IMR-90 (cell line): ENCODE results near the gene TOP2A. TPM values are rescaled to one million over a fixed set of nuclear protein-coding genes. Genes with fewer than 3 reads are reported as not detected.

ENCODE experiments used
- ATAC-seq: fragments of 200-7000 bp; cut with Tn5 transposase; 2 replicates; pipeline ENCODE4 v1.9.1; 2020; ENCODE audit warnings: low read depth, mild to moderate bottlenecking, moderate library complexity
- BruUV-seq: library from RNA; stranded (reverse); fragments of 400-500 nt; replicated peaks from 2 replicates; lab custom pipeline; 2021; lab: Mats Ljungman, UMichigan
- CTCF ChIA-PET: fragments of 300-600 bp; formaldehyde crosslinking; extraction: SDS; loops from one replicate; lab custom pipeline; 2021; ENCODE audit warnings: antibody characterized with exemption; lab: Yijun Ruan, JAX
- POLR2A ChIA-PET: fragments of 300-600 bp; sonication (Branson Sonifier 250); formaldehyde crosslinking; loops from one replicate; lab custom pipeline; 2022; ENCODE audit warnings: antibody characterized with exemption; ENCODE audit not compliant: unreplicated experiment; lab: Charles Lee
- DNase-seq: peaks from one replicate; pipeline ENCODE4 v3.0.0; 2013
- H2AFZ ChIP-seq: replicated peaks from 2 replicates; pipeline ENCODE3; 2013; ENCODE audit warnings: low read length, mild to moderate bottlenecking; ENCODE audit not compliant: poor library complexity
- H2AK5ac ChIP-seq: 2 replicates; pipeline ENCODE4 v1.6.1; 2013; ENCODE audit warnings: low read depth, low read length, inconsistent platforms
- H2AK9ac ChIP-seq: replicated peaks from 2 replicates; pipeline ENCODE3; 2013; ENCODE audit warnings: mild to moderate bottlenecking, low read depth, low read length, moderate library complexity; ENCODE audit not compliant: poor library complexity
- H2BK120ac ChIP-seq: 2 replicates; pipeline ENCODE4 v1.6.1; 2013; ENCODE audit warnings: low read depth, low read length, inconsistent platforms
- H2BK15ac ChIP-seq: 3 replicates; pipeline ENCODE4 v1.6.1; 2013; ENCODE audit warnings: low read depth, low read length, inconsistent platforms
- H2BK20ac ChIP-seq: 2 replicates; pipeline ENCODE4 v1.6.1; 2013; ENCODE audit warnings: low read depth, mild to moderate bottlenecking, inconsistent platforms, low read length, moderate library complexity
- H2BK5ac ChIP-seq: 2 replicates; pipeline ENCODE4 v1.6.1; 2013; ENCODE audit warnings: mild to moderate bottlenecking, low read depth, low read length, inconsistent platforms; ENCODE audit not compliant: poor library complexity, severe bottlenecking
- H3K14ac ChIP-seq: replicated peaks from 2 replicates; pipeline ENCODE4 v1.6.1; 2013; ENCODE audit warnings: low read depth, low read length, inconsistent platforms
- H3K18ac ChIP-seq: 2 replicates; pipeline ENCODE4 v1.6.1; 2013; ENCODE audit warnings: low read depth, low read length, control low read depth
- H3K23ac ChIP-seq: 2 replicates; pipeline ENCODE4 v1.6.1; 2013; ENCODE audit warnings: low read depth, low read length, inconsistent platforms
- H3K27ac ChIP-seq: 2 replicates; pipeline ENCODE4 v1.5.1; 2013; ENCODE audit warnings: mild to moderate bottlenecking, control low read depth, low read length; ENCODE audit not compliant: insufficient read depth
- H3K27me3 ChIP-seq: 2 replicates; pipeline ENCODE4 v1.6.1; 2013; ENCODE audit warnings: low read length; ENCODE audit not compliant: control insufficient read depth, insufficient read depth
- H3K36me3 ChIP-seq: 2 replicates; pipeline ENCODE4 v1.6.1; 2013; ENCODE audit warnings: low read length, mixed read lengths; ENCODE audit not compliant: control insufficient read depth, insufficient read depth
- H3K4ac ChIP-seq: 2 replicates; pipeline ENCODE4 v1.6.1; 2013; ENCODE audit warnings: low read depth, low read length, inconsistent platforms
- H3K4me1 ChIP-seq: 2 replicates; pipeline ENCODE4 v1.6.1; 2013; ENCODE audit warnings: low read length, mixed read lengths; ENCODE audit not compliant: control insufficient read depth, insufficient read depth
- H3K4me2 ChIP-seq: 2 replicates; pipeline ENCODE4 v1.6.1; 2013; ENCODE audit warnings: low read depth, mild to moderate bottlenecking, control low read depth, low read length, moderate library complexity
- H3K4me3 ChIP-seq: 2 replicates; pipeline ENCODE4 v1.5.1; 2013; ENCODE audit warnings: low read depth, mild to moderate bottlenecking, control low read depth, low read length, moderate library complexity; ENCODE audit not compliant: insufficient read depth
- H3K56ac ChIP-seq: 2 replicates; pipeline ENCODE4 v1.6.1; 2013; ENCODE audit warnings: low read length, inconsistent platforms; ENCODE audit not compliant: insufficient read depth; ENCODE audit errors: extremely low read depth
- H3K79me1 ChIP-seq, 2 experiments: 2 replicates each; pipeline ENCODE4 v1.6.1; 2013; ENCODE audit warnings: low read length in 2 of 2, inconsistent platforms in 1 of 2, low read depth in 1 of 2
- H3K9ac ChIP-seq: 2 replicates; pipeline ENCODE4 v1.6.1; 2013; ENCODE audit warnings: low read depth, low read length, control low read depth
- H3K9me1 ChIP-seq: 2 replicates; pipeline ENCODE4 v1.6.1; 2013; ENCODE audit warnings: low read length, inconsistent platforms; ENCODE audit not compliant: insufficient read depth
- H3K9me3 ChIP-seq: 2 replicates; pipeline ENCODE4 v1.6.1; 2013; ENCODE audit warnings: low read length; ENCODE audit not compliant: control insufficient read depth, insufficient read depth
- H4K20me1 ChIP-seq: 2 replicates; pipeline ENCODE4 v1.6.1; 2013; ENCODE audit warnings: low read length, inconsistent platforms; ENCODE audit not compliant: insufficient read depth
- H4K5ac ChIP-seq: 2 replicates; pipeline ENCODE4 v1.6.1; 2013; ENCODE audit warnings: mild to moderate bottlenecking, low read depth, low read length, control low read depth
- H4K8ac ChIP-seq, 2 experiments: 2 replicates each; pipeline ENCODE4 v1.6.1; 2013; ENCODE audit warnings: low read depth in 2 of 2, low read length in 2 of 2, control low read depth in 1 of 2, inconsistent platforms in 1 of 2
- H4K91ac ChIP-seq: 2 replicates; pipeline ENCODE4 v1.6.1; 2013; ENCODE audit warnings: low read depth, low read length, inconsistent platforms; ENCODE audit not compliant: insufficient read depth
- BHLHE40 ChIP-seq: fragments of 150-350 bp; IDR thresholded peaks from 2 replicates; pipeline ENCODE4 v1.6.1; 2016; ENCODE audit warnings: mild to moderate bottlenecking, low read depth, low read length
- CTCF ChIP-seq: conservative IDR thresholded peaks from 2 replicates; pipeline ENCODE4 v1.5.1; 2012; ENCODE audit warnings: mild to moderate bottlenecking, low read depth, low read length, improper control_type of control experiment
- FOS ChIP-seq: fragments of 150-350 bp; IDR thresholded peaks from 2 replicates; pipeline ENCODE4 v1.6.1; 2016; ENCODE audit warnings: low read depth, low read length
- MAFK ChIP-seq: IDR thresholded peaks from 2 replicates; pipeline ENCODE4 v1.6.1; 2012; ENCODE audit warnings: low read depth, low read length, improper control_type of control experiment
- MAZ ChIP-seq: IDR thresholded peaks from 2 replicates; pipeline ENCODE4 v1.6.1; 2012; ENCODE audit warnings: low read depth, mild to moderate bottlenecking, low read length, improper control_type of control experiment, moderate library complexity, borderline replicate concordance
- MXI1 ChIP-seq: IDR thresholded peaks from 2 replicates; pipeline ENCODE4 v1.6.1; 2012; ENCODE audit warnings: low read depth, mild to moderate bottlenecking, low read length, moderate library complexity, borderline replicate concordance
- NFE2L2 ChIP-seq: fragments of 150-350 bp; IDR thresholded peaks from 2 replicates; pipeline ENCODE4 v1.6.1; 2016; ENCODE audit warnings: low read depth, mild to moderate bottlenecking, low read length
- POLR2A ChIP-seq: IDR thresholded peaks from 2 replicates; pipeline ENCODE4 v1.6.1; 2012; ENCODE audit warnings: mild to moderate bottlenecking, low read depth, low read length
- RAD21 ChIP-seq: IDR thresholded peaks from 2 replicates; pipeline ENCODE4 v1.6.1; 2012; ENCODE audit warnings: low read length, improper control_type of control experiment
- SMC3 ChIP-seq: fragments of 150-350 bp; IDR thresholded peaks from 2 replicates; pipeline ENCODE4 v1.6.1; 2016; ENCODE audit warnings: low read depth, mild to moderate bottlenecking, antibody characterized with exemption, low read length, moderate library complexity
- USF2 ChIP-seq: fragments of 150-350 bp; IDR thresholded peaks from 2 replicates; pipeline ENCODE4 v1.6.1; 2017; ENCODE audit warnings: mild to moderate bottlenecking, antibody characterized with exemption, low read length, low read depth
- WGBS, 2 experiments: methylation state at CpG; one replicate each; pipeline versions ENCODE4 v1.1.5 to v1.1.7; 2013; ENCODE audit warnings: missing lambda C conversion rate in 2 of 2; ENCODE audit not compliant: insufficient read length in 1 of 2; ENCODE audit errors: extremely low coverage in 2 of 2; 5-methylcytosine and 5-hydroxymethylcytosine counted together
- dilution Hi-C: fragments of 300-500 bp; cut with HindIII; formaldehyde crosslinking; loops from one replicate; pipeline ENCODE4 v1.14.3; 2018; ENCODE audit warnings: low sequenced_read_pairs; ENCODE audit not compliant: unreplicated experiment
- in situ Hi-C: fragments of 300-500 bp; cut with MboI; formaldehyde crosslinking; loops from 3 replicates; pipeline ENCODE4 v1.14.3; 2019; ENCODE audit warnings: low sequenced_read_pairs, inconsistent platforms, mixed read lengths
- intact Hi-C: fragments of 100-400 bp; cut with micrococcal nuclease; formaldehyde crosslinking; loops from 2 replicates; pipeline ENCODE4 v1.10.0; 2022
- polyA plus RNA-seq, 3 experiments: library from polyadenylated mRNA; depleted of rRNA; stranded (reverse); fragments of >200 nt; gene quantifications; 2 replicates each; pipeline ENCODE4 v1.2.3, GENCODE V29; 2012; ENCODE audit warnings: low replicate concordance in 1 of 3
- total RNA-seq: library from RNA; depleted of rRNA; stranded (reverse); fragments of >200 nt; gene quantifications from 2 replicates; pipeline ENCODE4 v1.2.3, GENCODE V29; 2012

Gene TOP2A
- total and polyA plus RNA-seq, 2 of the 4 experiments (the other 2 are of a cell fraction) = 43.4 to 68.5 TPM

GRCh38 chr17:40457964-40458791 is 40.5 kb upstream of the TOP2A start:
- POLR2A ChIA-PET = no interaction called here
- Histone ChIP-seq H3K4ac (peak overlapping the region; percentile 79), H2AK5ac (peak overlapping the region; percentile 87), H3K79me1 (peaks cover 8 to 51% of the 10 kb centered on the region in 2 experiments), H3K14ac (peak overlapping the region; percentile 75), H3K23ac (0 out of 2 replicates have a peak overlapping the region, but pooled peaks have one; percentile 87), H3K4me1 (peaks cover 36% of the 10 kb centered on the region), H3K36me3 (peaks cover 55% of the 10 kb centered on the region), H3K27me3 (no peaks in the 10 kb centered on the region), H3K9me3 (no peaks in the 10 kb centered on the region), H3K18ac (peak overlapping the region; percentile 18; the same call in 1 of the 2 replicates), H4K91ac (peak overlapping the region; percentile 74), H3K9me1 (peaks cover 37% of the 10 kb centered on the region), H3K4me3 (no peak overlapping the region), H2BK20ac (peak overlapping the region; percentile 78), H3K56ac (peak overlapping the region; percentile 43; the same call in 1 of the 2 replicates), H3K4me2 (no peak overlapping the region), H4K5ac (peak overlapping the region; percentile 17; the same call in 1 of the 2 replicates), H3K27ac (peak overlapping the region; percentile 48), H2BK120ac (peak overlapping the region; percentile 64), H4K8ac (peak overlapping the region; percentile 15 to 85; a peak in 2 of 4 replicates), H4K20me1 (peaks cover 51% of the 10 kb centered on the region), H2AK9ac (peak overlapping the region; percentile 63), H2BK15ac (0 out of 3 replicates have a peak overlapping the region, but pooled peaks have one; percentile 29), H2BK5ac (peak overlapping the region; percentile 45), H2AFZ (peak overlapping the region; percentile 29), H3K9ac (no peak overlapping the region)
- DNase-seq (peak; percentile 84), ATAC-seq (peak; percentile 58)
- dilution Hi-C loops = no loop called here
- WGBS, 2 experiments = 35% methylated on average over 4 of the region's 16 CpGs; no CpG with 5 or more reads in 1 of the 2 experiments
- intact Hi-C loops = no loop called here
- TF ChIP-seq FOS (no peak), USF2 (peak; percentile 36; the same call in 1 of the 2 replicates), NFE2L2 (peak; percentile 43; the same call in 1 of the 2 replicates), MAZ (peak; percentile 73; the same call in 1 of the 2 replicates), RAD21 (no peak), MAFK (peak; percentile 60), SMC3 (no peak), MXI1 (peak; percentile 26; the same call in 1 of the 2 replicates), BHLHE40 (no peak), CTCF (no peak), POLR2A (peak; percentile 42; the same call in 1 of the 2 replicates)
- in situ Hi-C loops = no loop called here
- CTCF ChIA-PET = interaction anchor here (1.1 to 1.5 kb wide), 2 partner anchors 49 to 102 kb away, joined by 3 to 5 read pairs; no protein-coding TSS in a partner anchor
- no TSS peak for BruUV-seq
